ENCODE measurements around the gene WDR38.

The WDR38 gene

GRCh38 chr9:124863371-124863871 lies 10.2 kb downstream of the WDR38 start:
- ChIA-PET POLR2A (interaction anchor here (0.7 to 2.3 kb wide), 2 partner anchors 10 to 205 kb away, joined by 3 to 7 read pairs; partner anchors contain the start of gene WDR38), CTCF (interaction anchor here (1.0 to 21.5 kb wide), 6 partner anchors 14 to 231 kb away, joined by 3 to 547 read pairs (median 4); partner anchors contain the start of genes NR6A1 and OLFML2A)
- H3K4me1 ChIP-seq (ENCODE audit: control extremely low read depth in 1 of 4, control insufficient read depth in 4 of 4, insufficient read depth in 4 of 4, low read length in 3 of 4), result peaks cover 14 to 48% (median 37%) of the 10 kb centered on the region in 4 experiments
- H3K4me3 ChIP-seq (ENCODE audit: control insufficient read depth in 1 of 7, extremely low read depth in 1 of 7, insufficient read depth in 4 of 7, low read depth in 2 of 7, low read length in 6 of 7), result no peak overlapping the region
- 80% methylated on average over 5 of the region's 7 CpGs for WGBS (ENCODE audit: insufficient coverage)
- H3K27ac ChIP-seq (ENCODE audit: insufficient read depth in 1 of 2, low read depth in 1 of 2, low read length in 2 of 2, poor library complexity in 1 of 2, severe bottlenecking in 2 of 2), result no peak overlapping the region
- H3K36me3 ChIP-seq (ENCODE audit: control insufficient read depth in 4 of 4, insufficient read depth in 4 of 4, low read length in 3 of 4), result peaks cover 7 to 29% (median 24%) of the 10 kb centered on the region in 4 experiments
- H3K27me3 ChIP-seq (replicated peaks in 2 of 5; ENCODE audit: control insufficient read depth in 4 of 5, insufficient read depth in 5 of 5, low read length in 4 of 5), result no peaks in the 10 kb centered on the region
- no peak for DNase-seq
- no peaks in the 10 kb centered on the region for H3K9me3 ChIP-seq (ENCODE audit: control extremely low read depth in 1 of 5, control insufficient read depth in 4 of 5, insufficient read depth in 2 of 5, low read depth in 1 of 5, low read length in 4 of 5)

DNA sequence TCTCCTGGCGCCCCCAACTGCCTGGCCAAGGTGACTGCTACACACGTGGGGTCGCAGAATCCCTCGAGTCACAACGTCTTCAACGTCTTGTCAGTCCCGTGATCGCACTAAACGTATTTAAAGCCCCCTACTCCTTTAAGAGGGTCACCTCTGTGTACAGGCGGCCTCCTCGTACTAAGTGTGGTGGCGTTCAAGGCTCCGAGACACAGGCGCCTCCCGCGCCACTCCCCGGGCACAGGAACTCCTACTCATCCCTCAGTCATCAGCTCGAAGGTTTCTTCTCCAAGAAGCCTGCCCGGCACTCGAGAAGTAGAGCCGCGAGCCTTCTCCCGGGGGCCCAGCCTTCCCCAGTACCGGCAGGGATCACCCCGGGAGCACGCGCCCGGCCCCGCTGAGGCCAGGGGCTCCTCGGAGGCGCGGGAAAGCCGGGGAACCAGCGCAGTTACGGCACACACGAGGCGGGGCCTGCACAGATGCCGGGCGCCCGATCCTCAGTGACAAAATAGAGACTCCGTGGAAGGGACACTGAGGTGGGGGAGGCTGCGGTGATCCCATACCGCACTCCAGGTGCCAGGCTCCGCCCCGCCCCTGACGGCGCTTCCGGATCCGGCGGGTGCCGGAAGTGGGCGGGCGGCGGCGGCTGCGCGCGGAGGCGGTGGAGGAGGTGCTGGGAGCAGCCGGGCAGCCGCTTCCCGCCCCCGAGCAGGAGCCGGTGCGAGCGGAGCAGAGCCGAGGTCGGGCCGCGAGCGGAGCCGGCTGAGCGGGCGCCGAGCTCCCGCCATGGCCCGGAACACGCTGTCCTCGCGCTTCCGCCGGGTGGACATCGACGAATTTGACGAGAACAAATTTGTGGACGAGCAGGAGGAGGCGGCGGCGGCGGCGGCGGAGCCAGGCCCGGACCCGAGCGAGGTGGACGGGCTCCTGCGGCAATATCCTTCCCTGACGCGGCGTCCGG lies 15.5 kb downstream of the WDR38 start:
- H3K9me3 ChIP-seq (ENCODE audit: control extremely low read depth in 1 of 5, control insufficient read depth in 4 of 5, insufficient read depth in 2 of 5, low read depth in 1 of 5, low read length in 4 of 5), result no peaks in the 10 kb centered on the region
- WGBS (ENCODE audit: insufficient coverage), result 0% methylated on average over 86 of the region's 101 CpGs
- H3K36me3 ChIP-seq (ENCODE audit: control insufficient read depth in 4 of 4, insufficient read depth in 4 of 4, low read length in 3 of 4), result peaks cover 3 to 25% (median 13%) of the 10 kb centered on the region in 4 experiments
- ChIA-PET POLR2A (interaction anchor here (0.6 kb wide), 1 partner anchor 95 kb away, joined by 3 read pairs; no protein-coding TSS in a partner anchor), CTCF (interaction anchor here (0.9 to 2.3 kb wide), 2 partner anchors 15 to 25 kb away, joined by 3 to 9 read pairs; partner anchors contain the start of gene WDR38)
- peaks cover 9 to 38% (median 33%) of the 10 kb centered on the region in 4 experiments for H3K4me1 ChIP-seq (ENCODE audit: control extremely low read depth in 1 of 4, control insufficient read depth in 4 of 4, insufficient read depth in 4 of 4, low read length in 3 of 4)
- peak overlapping the region; percentile 95 to 98 for H3K27ac ChIP-seq (ENCODE audit: insufficient read depth in 1 of 2, low read depth in 1 of 2, low read length in 2 of 2, poor library complexity in 1 of 2, severe bottlenecking in 2 of 2)
- H3K4me3 ChIP-seq (ENCODE audit: control insufficient read depth in 1 of 7, extremely low read depth in 1 of 7, insufficient read depth in 4 of 7, low read depth in 2 of 7, low read length in 6 of 7), result peak overlapping the region; percentile 83 to 95 (median 92)
- H3K27me3 ChIP-seq (replicated peaks in 2 of 5; ENCODE audit: control insufficient read depth in 4 of 5, insufficient read depth in 5 of 5, low read length in 4 of 5), result no peaks in the 10 kb centered on the region
- peak; percentile 90 to 96 (median 96) for DNase-seq

GRCh38 chr9:124869466-124869985 lies 16.3 kb downstream of the WDR38 start:
- H3K4me1 ChIP-seq (ENCODE audit: control extremely low read depth in 1 of 4, control insufficient read depth in 4 of 4, insufficient read depth in 4 of 4, low read length in 3 of 4), result peaks cover 9 to 38% (median 33%) of the 10 kb centered on the region in 4 experiments
- ChIA-PET POLR2A (interaction anchor here (0.6 kb wide), 1 partner anchor 95 kb away, joined by 3 read pairs; no protein-coding TSS in a partner anchor), CTCF (interaction anchor here (0.9 to 2.3 kb wide), 3 partner anchors 12 to 24 kb away, joined by 3 to 9 read pairs (median 4); partner anchors contain the start of gene WDR38)
- no peak for DNase-seq
- H3K36me3 ChIP-seq (ENCODE audit: control insufficient read depth in 4 of 4, insufficient read depth in 4 of 4, low read length in 3 of 4), result peaks cover 3 to 31% (median 19%) of the 10 kb centered on the region in 4 experiments
- 0% methylated on average over 24 of the region's 41 CpGs for WGBS (ENCODE audit: insufficient coverage)
- peak overlapping the region; percentile 95 to 98 for H3K27ac ChIP-seq (ENCODE audit: insufficient read depth in 1 of 2, low read depth in 1 of 2, low read length in 2 of 2, poor library complexity in 1 of 2, severe bottlenecking in 2 of 2)
- no peaks in the 10 kb centered on the region for H3K9me3 ChIP-seq (ENCODE audit: control extremely low read depth in 1 of 5, control insufficient read depth in 4 of 5, insufficient read depth in 2 of 5, low read depth in 1 of 5, low read length in 4 of 5)
- H3K27me3 ChIP-seq (replicated peaks in 2 of 5; ENCODE audit: control insufficient read depth in 4 of 5, insufficient read depth in 5 of 5, low read length in 4 of 5), result no peaks in the 10 kb centered on the region
- H3K4me3 ChIP-seq (ENCODE audit: control insufficient read depth in 1 of 7, extremely low read depth in 1 of 7, insufficient read depth in 4 of 7, low read depth in 2 of 7, low read length in 6 of 7), result peak overlapping the region; percentile 83 to 95 (median 92)

DNA sequence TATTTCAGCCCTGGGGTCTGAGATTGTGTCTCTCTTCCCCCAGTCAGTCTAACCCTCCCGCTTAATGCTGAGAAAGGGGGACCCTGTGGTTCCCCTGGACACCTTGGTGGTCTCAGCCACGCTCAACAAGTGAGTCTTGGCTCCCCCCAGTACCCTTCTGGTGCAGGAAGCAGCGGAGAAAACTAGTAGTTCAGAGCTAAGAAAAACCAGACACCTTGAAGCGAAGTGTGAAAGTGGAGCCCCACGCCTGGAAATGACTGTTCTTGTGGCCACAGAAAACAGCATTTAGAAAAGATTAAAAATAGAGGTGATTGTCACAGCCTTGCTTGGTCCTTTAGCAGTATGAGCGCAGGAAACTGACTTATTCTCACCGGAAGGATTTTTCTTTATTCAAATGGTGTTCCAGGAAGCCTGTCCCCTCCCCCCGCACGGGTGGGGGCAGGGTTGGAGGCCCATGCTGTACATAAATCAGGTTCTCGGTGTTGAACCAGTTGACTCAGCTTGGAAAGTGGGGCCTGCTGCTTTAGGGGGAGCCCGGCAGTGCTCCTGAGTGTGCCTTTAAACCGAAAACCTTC lies 16.8 kb downstream of the WDR38 start:
- peaks cover 9 to 38% (median 33%) of the 10 kb centered on the region in 4 experiments for H3K4me1 ChIP-seq (ENCODE audit: control extremely low read depth in 1 of 4, control insufficient read depth in 4 of 4, insufficient read depth in 4 of 4, low read length in 3 of 4)

GRCh38 chr9:124870723-124871122 lies 17.5 kb downstream of the WDR38 start:
- no peaks in the 10 kb centered on the region for H3K27me3 ChIP-seq (replicated peaks in 2 of 5; ENCODE audit: control insufficient read depth in 4 of 5, insufficient read depth in 5 of 5, low read length in 4 of 5)
- peaks cover 9 to 38% (median 33%) of the 10 kb centered on the region in 4 experiments for H3K4me1 ChIP-seq (ENCODE audit: control extremely low read depth in 1 of 4, control insufficient read depth in 4 of 4, insufficient read depth in 4 of 4, low read length in 3 of 4)
- ChIA-PET CTCF (interaction anchor here (0.6 to 2.3 kb wide), 5 partner anchors 10 to 254 kb away, joined by 3 to 9 read pairs (median 4); no protein-coding TSS in a partner anchor), POLR2A (no interaction called here)
- H3K27ac ChIP-seq (ENCODE audit: insufficient read depth in 1 of 2, low read depth in 1 of 2, low read length in 2 of 2, poor library complexity in 1 of 2, severe bottlenecking in 2 of 2), result peak overlapping the region; percentile 95 to 98
- WGBS (ENCODE audit: insufficient coverage), result 46% methylated on average over 4 of the region's 6 CpGs
- no peaks in the 10 kb centered on the region for H3K9me3 ChIP-seq (ENCODE audit: control extremely low read depth in 1 of 5, control insufficient read depth in 4 of 5, insufficient read depth in 2 of 5, low read depth in 1 of 5, low read length in 4 of 5)
- peaks cover 3 to 43% (median 30%) of the 10 kb centered on the region in 4 experiments for H3K36me3 ChIP-seq (ENCODE audit: control insufficient read depth in 4 of 4, insufficient read depth in 4 of 4, low read length in 3 of 4)
- peak in 2 of 3 donors; percentile 20 to 33 for DNase-seq
- H3K4me3 ChIP-seq (ENCODE audit: control insufficient read depth in 1 of 7, extremely low read depth in 1 of 7, insufficient read depth in 4 of 7, low read depth in 2 of 7, low read length in 6 of 7), result peak overlapping the region; percentile 18 to 95 (median 91)

More for the DNA sequence above, 16.8 kb downstream of the WDR38 start:
- 0% methylated on average over 10 of the region's 12 CpGs for WGBS (ENCODE audit: insufficient coverage)
- Histone ChIP-seq H3K9me3 (ENCODE audit: control extremely low read depth in 1 of 5, control insufficient read depth in 4 of 5, insufficient read depth in 2 of 5, low read depth in 1 of 5, low read length in 4 of 5) (no peaks in the 10 kb centered on the region), H3K27me3 (replicated peaks in 2 of 5; ENCODE audit: control insufficient read depth in 4 of 5, insufficient read depth in 5 of 5, low read length in 4 of 5) (no peaks in the 10 kb centered on the region), H3K4me3 (ENCODE audit: control insufficient read depth in 1 of 7, extremely low read depth in 1 of 7, insufficient read depth in 4 of 7, low read depth in 2 of 7, low read length in 6 of 7) (peak overlapping the region; percentile 83 to 95 (median 92)), H3K36me3 (ENCODE audit: control insufficient read depth in 4 of 4, insufficient read depth in 4 of 4, low read length in 3 of 4) (peaks cover 3 to 36% (median 23%) of the 10 kb centered on the region in 4 experiments), H3K27ac (ENCODE audit: insufficient read depth in 1 of 2, low read depth in 1 of 2, low read length in 2 of 2, poor library complexity in 1 of 2, severe bottlenecking in 2 of 2) (peak overlapping the region; percentile 95 to 98)
- DNase-seq, result peak; percentile 53 to 84 (median 84)
- POLR2A ChIA-PET, result interaction anchor here (0.5 kb wide), 1 partner anchor 80 kb away, joined by 3 read pairs; no protein-coding TSS in a partner anchor
- CTCF ChIA-PET, result interaction anchor here (1.2 to 2.3 kb wide), 2 partner anchors 12 to 24 kb away, joined by 4 to 9 read pairs; no protein-coding TSS in a partner anchor

DNA sequence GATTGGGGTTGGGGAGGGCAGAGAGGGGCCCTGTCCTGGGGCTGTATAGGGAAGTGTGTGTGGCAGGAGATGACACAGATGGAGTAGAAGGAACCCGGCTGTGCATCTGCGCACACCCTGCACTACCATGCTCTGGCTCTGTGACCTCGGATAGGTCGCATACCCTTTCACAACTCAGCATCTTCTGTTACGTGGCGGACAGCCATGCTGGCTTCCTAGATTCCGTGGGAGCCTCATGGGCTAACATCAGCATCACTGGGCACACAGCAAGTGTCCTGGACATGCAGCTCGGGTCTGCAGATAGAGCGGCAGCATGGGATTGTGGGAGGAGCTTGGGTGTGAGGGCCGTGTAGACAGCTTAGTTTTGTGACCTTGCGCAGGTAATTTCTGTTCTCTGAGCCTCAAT lies 17.9 kb downstream of the WDR38 start:
- Histone ChIP-seq H3K4me1 (ENCODE audit: control extremely low read depth in 1 of 4, control insufficient read depth in 4 of 4, insufficient read depth in 4 of 4, low read length in 3 of 4) (peaks cover 9 to 38% (median 33%) of the 10 kb centered on the region in 4 experiments), H3K36me3 (ENCODE audit: control insufficient read depth in 4 of 4, insufficient read depth in 4 of 4, low read length in 3 of 4) (peaks cover 3 to 46% (median 33%) of the 10 kb centered on the region in 4 experiments)

More for the DNA sequence above, 17.9 kb downstream of the WDR38 start:
- H3K27ac ChIP-seq (ENCODE audit: insufficient read depth in 1 of 2, low read depth in 1 of 2, low read length in 2 of 2, poor library complexity in 1 of 2, severe bottlenecking in 2 of 2), result peak overlapping the region; percentile 95 to 98
- H3K27me3 ChIP-seq (replicated peaks in 2 of 5; ENCODE audit: control insufficient read depth in 4 of 5, insufficient read depth in 5 of 5, low read length in 4 of 5), result no peaks in the 10 kb centered on the region
- ChIA-PET POLR2A (interaction anchor here (1.6 kb wide), 1 partner anchor 11 kb away, joined by 4 read pairs; no protein-coding TSS in a partner anchor), CTCF (interaction anchor here (0.6 to 1.3 kb wide), 3 partner anchors 10 to 254 kb away, joined by 3 to 5 read pairs (median 3); no protein-coding TSS in a partner anchor)
- WGBS (ENCODE audit: insufficient coverage), result 76% methylated on average over 11 of the region's 11 CpGs
- no peaks in the 10 kb centered on the region for H3K9me3 ChIP-seq (ENCODE audit: control extremely low read depth in 1 of 5, control insufficient read depth in 4 of 5, insufficient read depth in 2 of 5, low read depth in 1 of 5, low read length in 4 of 5)
- peak overlapping the region in 6 of 7 experiments; percentile 35 to 95 (median 92) for H3K4me3 ChIP-seq (ENCODE audit: control insufficient read depth in 1 of 7, extremely low read depth in 1 of 7, insufficient read depth in 4 of 7, low read depth in 2 of 7, low read length in 6 of 7)
- peak in 1 of 3 donors; percentile 17 for DNase-seq

All from common myeloid progenitor, CD34-positive (primary cell).